GM19025 (cell line): Measurements from ENCODE around the gene TMEM61.
"Not testable (repeated sequence)": the region's sequence is repeated elsewhere in the genome, so short reads cannot be mapped to it uniquely, and the experiment has no call there.

ENCODE experiments used
- ATAC-seq: cut with Tn5 transposase; IDR thresholded peaks from one replicate; pipeline ENCODE4 v1.9.1; 2021; ENCODE audit warnings: mild to moderate bottlenecking, low read depth, moderate library complexity; ENCODE audit not compliant: unreplicated experiment

Gene TMEM61

GRCh38 chr1:54980528-54981241 lies at the start of gene TMEM61:
Gene TMEM61, plus strand, starts transcription at chr1:54980628. Its CDS starts 438 bp downstream, at chr1:54981066.
- ATAC-seq = no peak

DNA sequence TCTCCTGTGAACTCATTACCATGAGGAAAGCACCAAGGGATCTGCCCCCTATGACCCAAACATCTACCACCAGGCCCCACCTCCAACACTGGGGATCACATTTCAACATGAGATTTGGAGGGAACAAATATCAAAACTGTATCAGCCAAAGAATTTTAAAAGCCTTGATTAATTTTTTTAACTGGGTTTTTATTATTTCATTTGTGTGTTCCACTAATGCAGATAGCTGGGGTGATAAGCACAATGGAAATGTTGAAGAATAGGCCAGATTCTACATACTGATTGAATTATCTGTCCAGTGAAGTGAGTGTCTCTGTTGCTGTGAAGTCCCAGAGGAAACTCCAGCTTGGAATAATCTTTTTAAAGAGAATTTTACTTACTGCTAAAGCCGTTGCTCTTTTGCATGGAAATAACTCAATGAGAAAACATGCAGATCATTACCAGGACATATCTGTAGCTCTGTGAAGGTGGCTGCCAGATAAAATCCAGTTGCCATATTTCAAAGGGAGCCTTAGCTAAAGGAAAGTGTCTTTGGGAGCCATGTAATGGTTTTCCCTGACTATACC lies 49.1 kb upstream of the TMEM61 start:
- no peak for ATAC-seq

GRCh38 chr1:54934081-54934480 lies 46.3 kb upstream of the TMEM61 start:
- ATAC-seq = not testable (repeated sequence)

- no peak for ATAC-seq
Observed at GRCh38 chr1:54934869-54935268, 45.6 kb upstream of the TMEM61 start.

DNA sequence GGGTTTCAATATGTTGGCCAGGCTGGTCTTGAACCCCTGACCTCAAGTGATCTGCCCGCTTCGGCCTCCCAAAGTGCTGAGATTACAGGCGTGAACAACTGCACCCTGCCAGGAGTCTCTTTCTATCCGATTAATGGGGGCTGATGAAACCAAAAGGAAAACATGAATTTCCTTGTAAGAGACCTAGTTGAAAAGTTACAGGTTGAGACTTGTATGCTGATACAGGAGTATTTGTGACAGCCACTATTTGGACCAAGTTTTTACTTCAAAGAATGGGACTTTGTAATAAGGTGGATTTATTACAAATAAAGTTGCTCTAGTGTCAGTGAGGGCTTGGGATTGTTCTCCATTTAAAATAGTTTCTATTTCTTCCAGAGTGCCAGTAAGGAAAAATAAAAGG lies 43.6 kb upstream of the TMEM61 start:
- no peak for ATAC-seq

- ATAC-seq = no peak
Observed at GRCh38 chr1:54937469-54937868, 43.0 kb upstream of the TMEM61 start.

GRCh38 chr1:54938955-54939354 lies 41.5 kb upstream of the TMEM61 start:
- not testable (repeated sequence) for ATAC-seq

GRCh38 chr1:54940042-54940441 lies 40.4 kb upstream of the TMEM61 start:
- ATAC-seq = no peak

DNA sequence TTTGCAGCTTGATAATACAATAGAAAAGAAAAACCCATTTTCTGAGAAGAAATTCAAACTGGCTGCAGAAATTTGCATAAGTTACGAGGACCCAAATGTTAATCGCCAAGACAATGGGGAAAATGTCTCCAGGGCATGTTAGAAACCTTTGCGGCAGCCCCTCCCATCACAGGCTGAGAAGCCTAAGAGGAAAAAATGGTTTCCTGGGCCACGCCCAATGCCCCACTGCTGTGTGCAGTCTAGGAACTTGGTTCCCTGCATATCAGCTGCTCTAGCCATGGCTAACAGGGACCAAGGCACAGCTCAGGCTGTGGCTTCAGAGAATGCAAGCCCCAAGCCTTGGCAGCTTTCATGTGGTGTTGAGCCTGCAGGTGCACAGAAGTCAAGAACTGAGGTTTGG lies 37.5 kb upstream of the TMEM61 start:
- ATAC-seq = no peak

- ATAC-seq = no peak
Observed at GRCh38 chr1:54944610-54945392, 35.6 kb upstream of the TMEM61 start.

- ATAC-seq = no peak
Observed at GRCh38 chr1:54945393-54945936, 35.0 kb upstream of the TMEM61 start.

GRCh38 chr1:54947540-54947939 lies 32.9 kb upstream of the TMEM61 start:
- ATAC-seq = no peak

GRCh38 chr1:54949053-54949452 lies 31.4 kb upstream of the TMEM61 start:
- no peak for ATAC-seq

DNA sequence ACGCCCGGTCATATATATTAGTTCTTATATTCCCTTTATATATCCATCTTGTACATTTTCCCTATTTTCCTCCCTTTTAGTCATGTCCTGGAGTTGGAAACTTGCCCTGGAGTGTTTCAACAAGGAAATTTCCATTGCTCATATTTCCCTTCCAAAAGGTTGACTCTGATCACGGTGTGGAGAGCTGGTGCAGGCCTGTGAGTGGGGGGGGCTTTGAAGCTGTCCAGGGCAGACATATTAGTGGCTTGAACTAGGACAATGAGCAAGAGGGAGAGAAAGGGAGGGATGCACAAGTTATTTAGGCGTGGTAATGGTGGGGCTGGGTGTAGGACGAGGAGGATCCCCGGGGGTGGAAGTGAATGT lies 30.4 kb upstream of the TMEM61 start:
- no peak for ATAC-seq

GRCh38 chr1:54950369-54951163 lies 29.9 kb upstream of the TMEM61 start:
- no peak for ATAC-seq

DNA sequence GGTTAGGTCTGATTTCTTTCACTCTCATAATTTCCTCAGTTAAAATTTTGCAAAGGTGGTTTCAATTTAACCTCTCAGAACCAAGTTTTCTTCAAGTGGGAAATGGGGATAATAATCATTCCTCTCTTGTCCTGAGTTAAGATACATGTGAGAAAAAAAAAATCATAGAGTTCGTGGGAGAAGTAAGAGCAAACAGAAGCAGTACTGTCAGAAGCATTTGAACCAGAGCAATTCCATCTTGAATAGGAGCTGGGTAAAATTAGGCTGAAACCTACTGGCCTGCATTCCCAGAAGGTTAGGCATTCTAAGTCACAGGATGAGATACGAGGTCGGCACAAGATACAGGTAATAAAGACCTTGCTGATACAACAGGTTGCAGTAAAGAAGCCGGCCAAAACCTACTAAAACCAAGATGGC lies 28.6 kb upstream of the TMEM61 start:
- ATAC-seq = no peak

DNA sequence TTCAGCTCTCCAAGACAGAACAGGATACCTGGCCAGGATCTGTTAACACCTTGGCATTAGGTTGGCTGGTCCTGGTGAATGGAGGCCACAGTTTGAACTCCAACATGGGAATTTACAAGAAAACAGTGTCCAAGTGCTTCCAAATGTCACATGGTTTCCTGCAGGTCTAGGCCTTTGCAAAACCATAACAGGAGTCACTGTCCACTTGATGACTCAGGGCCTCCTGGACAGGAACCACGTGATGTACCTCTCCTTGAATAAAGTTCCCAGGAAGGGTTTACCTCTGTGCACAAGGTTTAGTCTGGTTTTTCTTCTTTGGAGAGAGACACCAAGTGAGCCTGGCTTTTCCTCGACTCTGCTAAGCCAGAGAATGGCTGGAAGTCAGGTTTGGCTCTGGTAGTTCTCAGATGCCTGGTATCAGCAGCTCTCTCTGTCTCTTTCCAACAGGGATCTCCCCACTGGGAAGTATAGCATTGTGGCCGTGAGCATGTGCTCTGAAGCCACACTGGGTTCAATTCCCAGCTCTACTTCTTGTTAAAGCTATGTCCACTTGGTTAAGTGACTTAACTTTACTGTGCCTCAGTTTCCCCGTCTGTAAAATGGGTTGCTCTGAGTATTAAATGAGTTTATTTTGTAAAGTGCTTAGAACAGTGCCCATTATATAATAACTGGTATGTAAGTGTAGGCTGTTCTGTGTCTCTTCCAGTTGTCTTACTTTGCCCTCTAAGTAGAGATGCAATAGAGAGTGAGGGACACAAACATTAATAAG lies 27.3 kb upstream of the TMEM61 start:
- ATAC-seq = no peak

DNA sequence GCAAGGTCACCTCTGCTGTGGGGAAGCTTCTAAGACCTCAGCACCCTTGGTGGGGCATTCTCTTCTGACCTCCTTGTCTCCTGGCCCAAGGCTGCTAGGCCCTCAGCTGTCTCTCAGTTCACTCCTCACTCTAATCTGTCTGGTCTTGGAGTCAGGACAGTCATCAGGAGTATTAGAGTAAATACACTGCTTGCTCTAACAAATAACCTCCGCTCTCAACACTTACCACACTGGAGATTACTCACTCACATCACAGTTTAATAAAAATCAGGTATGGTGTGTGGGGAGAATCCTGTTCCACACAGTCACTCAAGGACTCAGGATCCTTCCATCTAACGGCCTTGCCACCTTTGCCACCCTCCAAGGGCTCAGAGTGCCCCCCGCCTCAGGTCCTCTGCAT lies 26.6 kb upstream of the TMEM61 start:
- ATAC-seq = no peak

DNA sequence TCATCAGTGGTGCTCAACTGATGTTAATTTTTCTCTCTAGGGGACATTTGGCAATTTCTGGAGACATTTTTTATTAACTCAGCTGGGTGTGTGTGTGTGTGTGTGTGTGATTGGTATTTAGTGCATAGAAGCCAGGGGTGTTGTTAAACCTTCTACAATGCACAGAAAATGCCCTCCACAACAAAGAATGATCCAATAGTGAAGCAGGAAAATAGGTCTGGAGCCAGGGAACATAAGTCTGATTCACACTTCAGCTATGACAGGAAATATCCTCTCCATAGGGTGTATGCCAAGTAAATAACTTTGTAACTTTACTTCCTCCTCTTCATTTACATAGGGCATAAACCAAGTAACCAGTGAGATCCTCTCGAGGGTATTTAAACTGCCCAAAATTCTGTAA lies 25.1 kb upstream of the TMEM61 start:
- no peak for ATAC-seq

- ATAC-seq = no peak
Observed at GRCh38 chr1:54956726-54957125, 23.7 kb upstream of the TMEM61 start.
